ENCODE data around the gene HDAC9.

The HDAC9 gene

GRCh38 chr7:18495412-18496340 lies at the start of gene HDAC9:
Gene HDAC9, plus strand, starts transcription at chr7:18495749. Its CDS starts 554 bp downstream, at chr7:18496303.
- peak; percentile 76 for DNase-seq

- no peak for DNase-seq
Observed at GRCh38 chr7:18445916-18446520, 49.5 kb upstream of the HDAC9 start.

- DNase-seq, result no peak
Observed at GRCh38 chr7:18450019-18450418, 45.5 kb upstream of the HDAC9 start.

GRCh38 chr7:18455606-18456005 lies 39.9 kb upstream of the HDAC9 start:
- DNase-seq, result no peak

- no peak for DNase-seq
Observed at GRCh38 chr7:18457832-18458231, 37.7 kb upstream of the HDAC9 start.

DNA sequence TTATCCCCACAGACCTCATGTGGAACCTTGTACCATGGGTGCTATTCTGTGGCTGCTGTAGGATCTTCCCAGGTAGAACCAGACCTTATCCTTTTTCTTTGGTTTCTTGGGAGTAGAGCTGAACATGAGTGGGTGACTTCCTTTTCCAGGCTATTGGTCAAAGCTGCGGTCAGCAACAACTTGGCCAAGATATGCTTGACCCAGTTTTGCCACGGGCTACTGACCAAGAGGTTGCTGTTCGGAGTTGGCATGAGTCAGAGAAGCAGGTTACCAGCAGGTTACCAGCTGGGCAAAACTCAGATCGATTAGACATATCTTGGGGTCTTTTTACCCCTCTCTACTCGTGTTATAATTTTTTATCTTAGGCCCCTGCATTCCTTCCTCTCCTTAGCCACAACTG lies 36.7 kb upstream of the HDAC9 start:
- DNase-seq, result peak; percentile 57

DNA sequence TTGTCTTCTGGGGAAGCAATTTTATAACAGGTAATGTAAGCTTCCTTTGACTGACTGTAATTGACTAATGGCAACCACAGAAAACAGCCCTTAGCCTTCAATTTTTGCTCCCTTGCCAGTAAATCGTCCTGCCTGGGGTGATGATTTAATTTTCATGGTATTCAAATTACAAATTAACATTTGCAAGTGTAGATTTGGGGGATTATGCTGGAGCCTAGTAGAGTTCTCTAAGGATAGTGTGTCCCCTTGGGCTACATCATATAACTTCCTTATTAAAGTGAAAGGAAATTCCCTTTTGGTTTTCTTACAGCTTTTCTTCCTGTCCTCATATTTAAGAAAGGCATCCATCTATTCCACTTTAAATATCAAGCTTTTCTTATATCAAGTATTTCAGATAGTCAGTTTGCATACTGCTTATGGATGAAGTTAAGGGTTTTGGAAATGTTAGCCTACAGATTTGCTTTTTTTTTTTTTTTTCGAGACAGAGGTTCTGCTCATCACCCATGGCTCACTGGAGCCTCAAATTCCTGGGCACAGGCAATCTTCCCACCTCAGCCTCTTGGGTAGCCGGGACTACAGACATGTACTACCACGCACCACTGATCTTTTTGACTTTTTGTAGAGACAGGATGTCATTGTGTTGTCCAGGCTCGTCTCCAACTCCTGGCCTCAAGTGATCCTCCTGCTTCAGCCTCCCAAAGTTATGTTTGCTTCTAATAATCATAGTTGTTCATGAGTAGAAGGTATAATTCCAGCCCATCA lies 35.9 kb upstream of the HDAC9 start:
- DNase-seq, result no peak

GRCh38 chr7:18461785-18462467 lies 33.6 kb upstream of the HDAC9 start:
- DNase-seq, result no peak

GRCh38 chr7:18464830-18465229 lies 30.7 kb upstream of the HDAC9 start:
- DNase-seq, result no peak

DNA sequence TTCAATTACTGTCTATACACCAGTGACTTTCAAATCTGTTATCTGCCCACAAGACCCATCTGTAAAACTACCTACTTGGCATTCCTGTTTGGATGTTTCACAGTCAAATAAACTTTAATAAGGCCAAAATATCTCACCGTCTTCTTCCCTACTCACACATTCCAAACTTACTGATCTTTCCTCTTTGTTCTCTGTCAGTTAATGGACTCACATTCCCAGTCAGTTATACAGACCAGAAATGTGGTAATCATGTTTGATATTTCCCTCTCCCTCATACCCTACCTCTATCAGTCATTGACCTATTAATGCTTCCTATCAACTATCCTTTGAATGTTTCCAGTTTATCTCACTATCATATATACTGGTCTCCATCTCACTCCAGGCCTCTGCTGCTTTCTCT lies 28.5 kb upstream of the HDAC9 start:
- no peak for DNase-seq

- no peak for DNase-seq
Observed at GRCh38 chr7:18468795-18469194, 26.8 kb upstream of the HDAC9 start.

DNA sequence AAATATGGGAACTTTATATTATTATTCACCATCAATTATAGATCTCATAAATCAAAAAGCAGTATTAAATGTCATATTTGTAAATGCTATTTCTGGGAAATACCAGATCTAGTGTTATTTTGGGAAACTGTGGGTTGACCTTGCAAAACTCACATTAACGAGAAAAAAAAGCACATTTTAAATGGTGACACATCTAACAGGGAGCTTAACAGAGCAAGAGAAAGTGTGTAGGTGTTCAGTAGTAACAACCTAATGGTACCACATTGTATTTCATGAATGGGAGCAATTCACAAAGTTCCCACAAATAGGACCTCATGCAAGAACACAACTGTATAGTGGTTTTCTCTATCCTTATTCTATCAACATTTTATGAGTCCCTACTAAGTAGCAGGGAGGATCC lies 26.2 kb upstream of the HDAC9 start:
- no peak for DNase-seq

DNA sequence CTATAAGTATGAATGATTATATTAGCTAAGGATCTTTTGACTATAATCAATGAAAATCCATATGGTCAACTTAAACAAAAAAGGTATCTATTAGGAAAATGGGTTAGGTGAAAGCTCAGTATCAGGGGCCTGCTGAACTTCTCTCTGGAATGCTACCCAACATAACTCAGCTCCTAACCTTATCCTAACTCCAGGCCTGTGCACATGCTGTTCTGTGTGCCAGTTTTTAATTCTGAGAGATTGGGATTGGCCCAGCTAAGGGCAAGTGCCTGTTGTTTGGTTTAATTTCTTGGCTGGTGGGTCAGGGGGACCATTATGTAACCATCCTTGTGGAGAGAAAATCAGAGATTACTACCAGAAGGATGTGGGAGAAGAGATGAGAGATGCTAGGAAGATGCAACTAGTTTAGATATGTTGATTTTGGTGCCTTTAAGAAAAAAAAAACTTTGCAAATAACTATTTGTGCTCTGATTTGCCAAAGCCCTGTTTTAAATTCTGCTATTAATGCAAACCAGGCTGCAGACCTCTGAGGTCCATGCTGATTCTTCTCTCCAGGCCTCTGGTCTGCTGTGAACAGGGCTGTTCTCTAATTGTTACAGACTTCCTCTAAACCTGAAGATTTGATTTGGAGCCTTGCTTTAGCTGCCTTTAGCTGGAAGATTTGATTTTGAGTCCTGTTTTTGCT lies 23.9 kb upstream of the HDAC9 start:
- no peak for DNase-seq

GRCh38 chr7:18472161-18472483 lies 23.4 kb upstream of the HDAC9 start:
- DNase-seq, result no peak

- no peak for DNase-seq
Observed at GRCh38 chr7:18473119-18473518, 22.4 kb upstream of the HDAC9 start.

- DNase-seq, result no peak
Observed at GRCh38 chr7:18474944-18475343, 20.6 kb upstream of the HDAC9 start.

DNA sequence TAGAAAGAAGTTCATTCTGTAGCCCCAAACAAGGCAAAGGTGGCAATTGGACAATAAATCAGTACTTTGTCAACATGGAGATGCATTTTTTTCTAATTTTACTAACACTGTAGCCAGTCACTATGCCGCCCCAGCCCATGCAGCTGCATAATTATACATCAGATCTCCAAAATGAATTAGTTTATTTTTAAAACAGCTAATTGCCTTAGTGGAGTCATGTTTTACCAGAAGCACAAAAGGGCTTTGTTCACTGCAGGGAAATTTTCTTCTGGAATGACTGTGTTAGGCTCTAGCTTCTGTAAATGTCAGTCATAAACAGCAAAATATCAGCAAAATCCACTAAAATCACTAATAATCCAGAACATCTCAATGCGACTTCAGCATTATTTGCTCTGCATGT lies 20.1 kb upstream of the HDAC9 start:
- no peak for DNase-seq

- no peak for DNase-seq
Observed at GRCh38 chr7:18481776-18482175, 13.8 kb upstream of the HDAC9 start.

- DNase-seq, result no peak
Observed at GRCh38 chr7:18488049-18488448, 7.5 kb upstream of the HDAC9 start.

- DNase-seq, result no peak
Observed at GRCh38 chr7:18489624-18490023, 5.9 kb upstream of the HDAC9 start.

GRCh38 chr7:18491871-18492270 lies 3.7 kb upstream of the HDAC9 start:
- peak; percentile 70 for DNase-seq

GRCh38 chr7:18494406-18494805 lies 1.1 kb upstream of the HDAC9 start:
- no peak for DNase-seq
